Measurements from ENCODE around the gene GNAT3.

GRCh38 chr7:80435521-80435920, 76.3 kb downstream of the GNAT3 start:
- TF ChIP-seq POLR2A (IDR thresholded peaks at IDR 0.05; ENCODE audit: low read length), result no peak
- TF ChIP-seq GATA1 (IDR thresholded peaks at IDR 0.05; ENCODE audit: low read depth, low read length), result no peak
